Measurements from ENCODE around the gene ANKRD45.
"Not testable (repeated sequence)": the region's sequence is repeated elsewhere in the genome, so short reads cannot be mapped to it uniquely, and the experiment has no call there.

Gene ANKRD45

DNA sequence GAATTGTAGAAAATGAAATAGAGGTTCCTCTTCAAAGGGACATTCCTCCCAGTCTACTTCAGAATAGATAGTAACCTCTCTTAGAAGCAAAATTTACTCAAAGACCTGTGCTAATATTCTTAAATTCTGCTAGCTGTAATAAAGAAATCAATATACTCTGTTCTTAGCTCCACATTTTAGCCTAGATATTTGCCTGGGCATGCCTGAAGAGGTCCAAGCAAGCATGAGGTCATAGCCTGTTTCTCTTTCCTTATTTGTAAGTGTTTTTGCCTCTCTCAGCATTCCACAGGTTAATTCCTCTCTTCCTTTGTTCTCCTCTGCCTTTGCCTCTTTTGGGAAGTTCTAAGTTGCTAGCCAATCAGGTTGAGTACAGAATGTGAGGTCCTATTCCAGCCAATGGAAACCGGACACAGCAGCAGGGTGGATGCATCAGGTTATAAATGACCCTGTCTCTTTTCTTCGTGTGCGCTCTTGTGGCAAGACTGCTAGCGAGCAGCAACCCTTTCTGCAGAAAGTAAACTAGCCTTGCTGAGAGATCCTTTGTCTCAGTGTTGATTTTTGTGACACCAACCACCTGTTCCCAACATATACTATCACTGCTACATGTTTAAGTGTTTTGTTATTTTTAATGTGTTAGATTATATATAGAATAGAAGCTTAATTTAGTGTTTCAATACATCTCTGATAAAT is 27.1 kb downstream of the ANKRD45 start:
- not testable (repeated sequence) for DNase-seq

DNA sequence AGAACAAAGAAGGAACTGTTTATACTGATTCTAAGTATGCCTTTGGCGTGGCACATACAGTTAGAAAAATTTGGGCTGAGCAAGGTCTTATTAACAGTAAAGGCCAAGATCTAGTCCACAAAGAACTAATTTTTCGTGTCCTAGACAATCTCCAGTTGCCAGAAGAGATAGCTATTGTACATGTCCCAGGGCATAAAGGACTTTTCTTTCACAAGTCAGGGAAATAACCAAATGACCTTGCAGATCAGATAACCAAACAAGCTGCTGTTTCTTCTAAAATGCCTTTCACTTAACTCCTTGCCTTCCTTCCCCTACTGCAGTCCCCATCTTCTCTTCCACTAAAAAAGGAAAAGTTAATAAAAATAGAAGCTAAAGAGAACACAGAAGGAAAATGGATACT is 30.5 kb downstream of the ANKRD45 start:
- no peak for DNase-seq

GRCh38 chr1:173638043-173639021 is 31.3 kb downstream of the ANKRD45 start:
- DNase-seq = no peak

DNA sequence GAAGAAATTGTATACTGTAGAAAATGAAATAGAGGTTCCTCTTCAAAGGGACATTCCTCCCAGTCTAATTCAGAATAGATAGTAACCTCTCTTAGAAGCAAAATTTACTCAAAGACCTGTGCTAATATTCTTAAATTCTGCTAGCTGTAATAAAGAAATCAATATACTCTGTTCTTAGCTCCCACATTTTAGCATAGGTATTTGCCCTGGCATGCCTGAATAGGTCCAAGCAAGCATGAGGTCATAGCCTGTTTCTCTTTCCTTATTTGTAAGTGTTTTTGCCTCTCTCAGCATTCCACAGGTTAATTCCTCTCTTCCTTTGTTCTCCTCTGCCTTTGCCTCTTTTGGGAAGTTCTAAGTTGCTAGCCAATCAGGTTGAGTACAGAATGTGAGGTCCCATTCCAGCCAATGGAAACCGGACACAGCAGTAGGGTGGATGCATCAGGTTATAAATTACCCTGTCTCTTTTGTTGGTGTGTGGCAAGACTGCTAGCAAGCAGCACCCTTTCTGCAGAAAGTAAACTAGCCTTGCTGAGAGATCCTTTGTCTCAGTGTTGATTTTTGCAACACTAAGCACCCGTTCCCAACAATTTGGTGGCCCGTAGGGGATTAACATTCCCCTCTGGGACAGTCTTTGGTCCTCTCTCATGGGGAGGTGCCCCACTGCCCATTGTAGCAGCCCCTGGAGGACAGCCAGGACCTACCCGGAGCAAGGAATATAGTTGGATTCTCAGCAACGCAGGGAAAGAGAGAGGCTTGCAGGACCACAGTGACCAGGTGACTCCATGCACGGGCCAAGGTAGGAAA is 32.2 kb downstream of the ANKRD45 start:
- DNase-seq = not testable (repeated sequence)

DNA sequence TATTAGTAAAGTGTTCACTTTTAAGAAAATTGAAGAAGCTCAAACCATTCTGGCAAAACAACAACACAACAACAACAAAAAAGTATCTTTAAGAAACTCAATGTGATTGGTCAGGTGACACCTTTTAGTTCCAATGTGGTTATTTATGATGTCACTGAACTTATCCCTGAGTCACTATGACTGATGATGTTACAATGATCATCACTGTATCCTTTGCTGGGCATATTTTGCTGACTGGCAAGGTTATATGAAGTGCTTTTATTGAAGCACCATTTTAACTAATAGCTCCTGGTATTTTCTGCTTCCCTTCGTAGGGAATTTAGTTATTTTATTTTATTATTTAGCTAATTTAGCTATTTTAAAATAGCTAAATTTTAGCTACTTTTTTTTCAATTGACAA is 34.5 kb downstream of the ANKRD45 start, which contains the start of gene TEX50:
Gene TEX50, plus strand, starts transcription at position 223 of the 400 bp plus-strand sequence. CDS start 184 bp downstream, outside the sequence.
- no peak for DNase-seq

- no peak for DNase-seq
Measured at GRCh38 chr1:173628888-173629287, 40.8 kb downstream of the ANKRD45 start.

DNA sequence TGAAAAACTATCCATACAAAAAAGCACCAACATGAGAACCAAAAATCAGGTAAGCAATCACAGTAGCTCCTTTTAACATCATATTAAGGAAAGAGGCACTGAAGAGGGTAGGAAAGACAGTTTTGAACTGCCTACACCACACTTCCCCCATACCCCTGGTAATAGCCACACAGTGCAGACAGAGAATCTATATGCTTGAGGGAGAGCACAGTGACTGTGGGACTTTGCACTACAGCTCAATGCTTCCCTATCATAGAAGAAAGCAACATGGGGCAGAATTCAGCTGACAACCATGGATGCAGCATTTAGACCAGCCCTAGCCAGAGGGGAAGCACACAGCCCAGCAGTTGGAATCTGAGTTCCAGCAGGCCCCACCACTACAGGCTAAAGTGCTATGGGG is 42.4 kb downstream of the ANKRD45 start:
- DNase-seq = no peak

DNA sequence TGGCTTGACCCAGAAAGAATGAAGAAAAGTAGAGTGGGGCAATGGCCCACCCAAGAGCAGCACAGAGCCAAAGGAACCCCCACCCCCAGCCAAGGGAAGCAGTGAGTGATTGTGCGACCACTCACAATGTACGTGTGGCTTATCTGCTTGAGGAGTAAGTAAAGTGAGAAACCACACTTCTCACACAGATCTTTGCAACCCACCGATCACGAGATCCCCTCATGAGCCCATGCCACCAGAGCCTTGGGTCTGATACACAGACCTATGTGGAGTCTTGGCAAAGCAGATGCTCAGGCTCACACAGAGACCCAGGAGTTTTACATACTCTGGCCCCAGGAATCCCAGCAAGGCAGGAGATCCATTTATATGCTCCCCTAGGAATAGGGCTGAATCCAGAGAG is 52.8 kb downstream of the ANKRD45 start:
- DNase-seq = no peak

- not testable (repeated sequence) for DNase-seq
Measured at GRCh38 chr1:173613086-173613485, 56.6 kb downstream of the ANKRD45 start.

- no peak for DNase-seq
Measured at GRCh38 chr1:173608503-173609216, 61.0 kb downstream of the ANKRD45 start.

- no peak for DNase-seq
Measured at GRCh38 chr1:173603056-173603591, 66.5 kb downstream of the ANKRD45 start, which contains the start of gene SLC9C2. Gene SLC9C2, minus strand, starts transcription at chr1:173603072. Its CDS starts 1,296 bp downstream, at chr1:173601776.

DNA sequence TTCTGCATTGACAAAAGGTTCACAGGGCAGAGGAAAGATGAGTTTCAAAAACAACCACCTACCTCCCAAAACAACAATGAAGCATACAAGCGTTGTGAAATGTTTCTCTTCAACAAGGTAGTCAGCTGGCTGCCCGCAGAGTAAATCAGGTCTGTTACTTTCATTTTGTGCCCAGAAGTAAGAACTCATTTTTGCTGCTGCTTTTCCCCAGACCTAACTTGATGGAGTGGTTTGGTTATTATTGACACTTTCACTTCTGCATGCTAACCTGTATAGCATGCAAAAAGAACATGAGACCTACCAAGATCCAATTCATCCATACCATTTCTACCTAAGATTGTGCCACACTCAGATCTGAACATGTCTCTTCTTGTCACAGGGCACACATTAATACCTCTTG is 68.1 kb downstream of the ANKRD45 start:
- no peak for DNase-seq

GRCh38 chr1:173596097-173596825 is 73.4 kb downstream of the ANKRD45 start:
- no peak for DNase-seq

GRCh38 chr1:173591138-173591537 is 78.5 kb downstream of the ANKRD45 start:
- not testable (repeated sequence) for DNase-seq

- DNase-seq = no peak
Measured at GRCh38 chr1:173590557-173590956, 79.1 kb downstream of the ANKRD45 start.

DNA sequence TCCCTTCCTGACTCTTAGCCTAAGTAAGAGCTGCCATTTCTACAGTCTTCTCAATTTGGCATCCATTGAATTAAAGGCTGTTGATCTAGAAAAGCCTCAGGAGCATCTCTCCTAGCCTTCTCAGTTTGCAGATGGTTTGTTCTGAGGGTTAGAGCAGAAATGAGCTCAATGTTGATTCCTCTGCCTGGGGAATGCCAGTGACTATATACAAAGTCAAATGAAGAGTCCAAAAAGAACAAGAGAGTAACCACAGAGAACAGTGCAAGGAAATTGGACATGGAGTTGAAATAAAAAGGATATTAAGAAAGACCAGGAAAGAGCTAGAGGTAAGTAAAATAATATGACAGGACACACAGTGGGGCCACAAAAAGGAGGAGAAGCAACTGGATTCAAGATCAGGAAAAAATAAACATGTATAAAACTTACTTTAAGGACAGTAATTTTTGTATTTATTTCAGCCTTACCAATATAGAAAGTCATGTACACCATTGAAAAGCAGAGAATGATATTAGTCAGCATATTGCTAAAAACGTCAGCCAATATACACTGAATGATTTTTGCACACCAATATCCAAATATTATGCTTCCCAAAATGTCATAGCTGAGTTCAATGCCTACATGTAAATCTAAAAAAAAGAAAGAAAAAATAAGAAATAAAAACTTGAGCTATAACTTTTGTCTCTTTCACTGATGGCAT is 88.1 kb downstream of the ANKRD45 start:
- DNase-seq = no peak

DNA sequence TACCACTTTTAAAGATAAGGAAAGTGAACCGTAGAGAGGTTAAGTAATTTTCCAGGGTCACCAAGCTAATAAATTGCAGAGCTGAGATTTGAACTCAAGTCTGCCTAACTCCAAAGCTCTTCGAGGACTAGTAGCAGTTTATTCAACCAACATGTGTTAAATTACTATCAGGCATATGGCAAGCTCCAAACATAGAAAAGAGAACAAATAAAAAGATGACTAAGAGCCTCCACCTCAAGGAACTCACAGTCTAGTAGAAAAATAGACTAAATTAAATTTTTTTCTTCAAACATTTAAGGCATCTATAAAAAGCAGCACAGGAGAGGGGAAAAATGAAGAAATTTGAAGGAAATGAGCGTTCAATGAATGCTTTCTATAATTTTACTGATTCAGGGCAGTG is 89.0 kb downstream of the ANKRD45 start:
- DNase-seq = no peak

- no peak for DNase-seq
Measured at GRCh38 chr1:173580071-173580470, 89.6 kb downstream of the ANKRD45 start.

- DNase-seq = no peak
Measured at GRCh38 chr1:173573596-173573995, 96.1 kb downstream of the ANKRD45 start.

DNA sequence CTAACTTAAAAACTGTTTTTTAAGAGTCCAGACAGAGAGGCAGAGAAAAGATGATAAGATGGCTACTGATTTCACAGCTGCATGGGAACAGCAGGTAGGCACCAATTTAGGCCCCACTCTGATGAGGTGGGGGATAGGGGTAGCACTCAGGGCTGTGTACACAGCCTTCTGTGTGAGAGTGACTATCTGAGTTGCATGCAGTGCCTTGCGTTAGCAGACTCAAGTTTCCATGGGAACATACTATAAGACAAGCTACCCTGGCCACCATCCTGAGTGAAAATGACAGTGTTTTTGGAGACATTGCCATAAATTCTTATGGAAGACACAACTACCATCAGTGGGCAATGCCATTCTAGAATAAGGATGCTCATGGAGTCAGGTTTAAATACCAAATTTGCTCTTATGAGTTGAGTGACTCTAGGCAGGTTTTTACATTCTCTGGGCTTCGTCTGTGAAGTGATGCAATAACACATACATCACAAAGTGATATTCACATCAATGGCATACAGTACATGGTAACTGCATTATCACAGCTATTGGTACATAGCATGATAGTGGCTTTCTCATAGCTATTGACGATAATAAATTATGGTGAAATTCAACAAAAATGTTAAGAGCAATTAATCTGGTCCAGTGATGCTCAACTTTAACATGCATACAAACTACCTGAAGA is 97.3 kb downstream of the ANKRD45 start:
- DNase-seq = no peak
